ENCODE measurements around the gene ZNF750.

Gene ZNF750

DNA sequence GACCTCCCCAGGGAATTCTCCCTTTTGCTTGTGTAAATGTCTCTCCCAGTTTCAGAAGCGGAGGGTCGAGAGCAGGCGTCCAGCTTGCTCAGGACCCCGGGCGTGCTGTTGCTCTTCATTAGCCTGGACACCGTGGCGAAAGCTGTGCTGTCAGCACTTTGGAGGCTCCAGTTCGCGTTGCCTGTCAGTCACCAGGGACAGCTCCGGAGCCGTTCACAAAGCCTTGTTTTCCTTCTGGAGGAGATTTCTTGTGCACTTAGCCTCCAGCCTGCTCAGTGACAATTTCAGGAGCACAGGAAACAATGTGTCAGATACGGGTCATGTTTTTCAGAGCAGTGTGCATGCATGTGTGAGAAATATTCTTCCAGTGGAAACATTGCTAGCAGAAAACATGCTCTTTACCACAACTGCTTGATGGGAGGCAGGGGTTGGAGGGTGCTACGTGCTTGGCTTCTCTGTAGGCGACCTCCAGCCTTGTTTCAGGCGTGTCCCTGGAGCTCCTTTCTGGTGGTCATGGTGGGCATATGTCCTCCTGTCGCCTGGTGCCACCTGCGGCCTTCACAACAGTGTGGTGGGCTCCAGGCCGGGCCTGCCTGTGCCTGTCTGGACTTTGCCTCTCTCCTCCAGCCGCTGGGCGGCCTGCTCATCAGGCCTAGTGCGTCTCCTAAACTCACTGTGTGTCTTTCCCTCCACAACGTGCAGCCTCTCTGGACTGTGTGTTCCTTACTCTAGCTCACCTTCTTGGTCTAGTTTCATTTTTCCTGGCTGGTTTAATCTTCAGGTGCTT lies 29.0 kb downstream of the ZNF750 start:
- no peak for DNase-seq

DNA sequence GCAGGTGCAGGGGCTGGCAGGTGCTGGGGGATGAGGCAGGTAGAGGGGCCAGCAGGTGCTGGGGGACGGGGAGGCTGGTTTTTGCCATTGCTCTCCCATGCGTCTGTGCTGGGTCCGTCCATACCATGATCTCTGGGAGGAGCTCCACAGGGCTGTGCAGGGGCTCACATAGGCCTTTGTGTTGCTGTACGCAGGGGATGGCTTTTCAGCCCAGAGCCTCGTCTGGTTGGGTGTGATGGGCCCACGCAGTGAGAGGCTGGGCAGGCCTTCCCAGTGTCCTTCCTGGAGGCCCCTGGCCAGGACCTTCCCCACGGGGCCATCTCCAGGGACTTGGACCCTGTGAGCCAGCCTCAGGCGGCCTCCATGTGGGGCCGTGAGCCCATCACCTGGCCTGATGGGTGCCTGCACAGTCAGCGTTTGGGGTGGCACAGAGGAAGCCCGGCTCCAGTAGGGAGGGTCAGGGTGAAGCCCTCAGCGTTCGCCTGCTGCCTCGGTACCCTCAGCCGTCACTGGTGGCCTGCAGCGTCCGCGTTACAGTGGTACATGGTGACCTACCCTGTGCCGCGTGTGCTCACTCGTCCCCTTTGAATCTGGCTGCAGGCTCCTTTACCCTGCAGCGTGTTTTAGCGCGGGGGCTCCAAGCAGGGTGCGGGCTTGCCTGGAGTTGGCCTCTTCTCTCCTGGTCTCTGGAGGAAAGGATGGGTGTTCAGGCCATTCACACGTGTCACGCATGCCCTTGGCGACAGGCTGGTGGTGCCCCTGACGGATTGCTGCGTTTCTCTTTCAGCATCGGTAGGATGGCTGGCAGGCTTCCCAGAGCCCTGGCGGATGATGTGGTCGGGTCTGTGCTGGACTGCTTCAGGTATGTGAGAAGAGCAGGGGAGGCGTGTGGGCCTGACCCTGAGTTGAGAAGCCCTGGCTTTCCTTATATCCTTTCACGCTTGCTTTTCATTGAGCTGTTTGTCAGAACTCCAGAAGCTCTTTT lies 30.6 kb downstream of the ZNF750 start:
- no peak for DNase-seq

DNA sequence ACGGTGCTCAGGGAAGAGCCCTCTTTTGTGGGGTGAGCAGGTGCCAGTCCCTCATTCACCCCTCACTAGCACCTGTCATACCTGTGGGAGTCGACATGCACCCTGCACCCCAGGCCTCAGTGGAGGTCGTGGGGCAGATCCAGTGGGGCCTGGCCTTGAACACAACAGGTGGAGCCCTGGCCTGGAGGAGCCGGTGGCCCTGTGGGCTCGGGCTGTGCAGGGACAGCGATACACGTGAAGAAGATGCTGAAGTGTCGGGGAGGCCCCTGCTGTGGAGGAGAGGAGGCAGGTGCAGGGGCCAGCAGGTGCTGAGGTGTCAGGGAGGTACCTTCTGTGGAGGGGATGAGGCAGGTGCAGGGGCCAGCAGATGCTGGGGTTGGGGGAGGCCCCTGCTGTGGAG lies 31.8 kb downstream of the ZNF750 start:
- DNase-seq: no peak

DNA sequence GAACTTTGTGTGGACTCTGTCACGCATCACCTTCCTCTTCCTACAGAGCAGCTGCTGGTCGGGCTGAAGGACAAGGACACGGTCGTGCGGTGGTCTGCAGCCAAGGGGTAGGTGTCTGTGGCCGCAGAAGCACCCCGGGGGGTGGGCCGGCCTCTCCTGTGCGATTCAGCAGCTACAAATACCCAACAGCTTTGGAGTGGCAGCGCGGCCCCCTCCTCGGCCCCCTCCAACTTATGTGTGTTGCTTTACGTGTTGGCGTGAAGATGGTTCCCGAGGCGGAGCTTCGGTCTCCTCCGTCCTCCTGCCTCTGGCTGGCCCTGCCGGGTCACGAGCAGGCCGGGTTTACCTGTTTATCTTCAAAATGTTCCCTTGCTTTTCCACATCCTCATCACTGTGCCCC lies 32.3 kb downstream of the ZNF750 start:
- DNase-seq: no peak

DNA sequence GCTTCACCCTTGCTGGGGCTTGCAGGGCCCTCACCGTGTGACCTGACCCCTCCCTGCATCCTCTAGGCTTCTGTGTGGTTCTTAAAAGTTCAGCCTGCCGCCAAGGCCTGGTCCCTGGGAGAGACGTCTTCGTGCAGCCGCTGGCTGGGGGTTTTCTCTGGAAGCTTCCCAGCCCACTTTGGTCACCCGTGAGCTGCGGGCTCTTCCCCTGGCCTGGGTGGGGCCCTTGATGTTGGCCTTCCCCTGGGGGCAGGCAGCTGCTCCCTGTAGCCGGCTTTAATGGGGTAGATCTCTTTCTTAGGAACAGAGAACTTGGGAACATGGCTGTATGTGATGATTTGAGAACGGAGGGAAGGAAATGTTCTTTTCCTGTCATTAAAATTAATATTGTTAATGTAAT lies 32.7 kb downstream of the ZNF750 start:
- DNase-seq: no peak

DNA sequence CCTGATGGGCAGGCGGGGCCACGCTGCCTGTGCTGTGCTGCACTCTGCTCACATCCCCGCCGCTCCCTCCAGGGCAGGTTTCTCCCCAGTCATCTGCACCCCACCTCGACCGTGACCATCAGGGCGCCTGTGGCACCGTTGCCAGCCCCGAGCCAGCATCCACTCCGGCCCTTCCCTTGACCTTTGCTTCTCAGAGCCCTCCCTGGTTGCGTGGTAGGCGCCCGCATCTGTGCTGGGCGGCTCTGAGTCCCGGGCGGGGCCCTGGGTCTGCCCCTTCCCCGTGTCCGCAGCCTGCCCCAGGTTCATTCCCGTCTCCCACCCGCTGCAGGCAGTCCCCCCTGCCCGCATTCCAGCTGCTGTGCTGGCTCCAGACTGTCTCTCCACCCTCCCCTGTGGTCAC lies 33.2 kb downstream of the ZNF750 start:
- DNase-seq: no peak

DNA sequence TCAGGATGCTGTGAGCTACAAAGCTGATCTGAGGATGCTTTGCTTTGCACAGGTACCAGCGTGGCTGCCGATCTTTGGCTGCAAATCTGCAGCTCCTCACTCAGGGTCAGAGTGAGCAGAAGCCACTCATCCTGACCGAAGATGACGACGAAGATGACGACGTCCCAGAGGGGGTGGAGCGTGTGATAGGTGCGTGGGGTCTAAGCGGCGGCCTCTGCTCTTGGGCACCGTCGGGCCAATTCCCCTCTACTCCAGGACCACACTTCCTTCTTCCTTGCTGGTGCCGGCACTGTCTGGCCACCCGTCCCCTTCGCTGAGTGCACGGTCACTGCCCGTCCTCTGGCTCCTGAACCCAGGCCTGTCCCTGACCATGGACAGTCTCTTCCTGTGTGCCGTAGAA lies 34.0 kb downstream of the ZNF750 start:
- no peak for DNase-seq

DNA sequence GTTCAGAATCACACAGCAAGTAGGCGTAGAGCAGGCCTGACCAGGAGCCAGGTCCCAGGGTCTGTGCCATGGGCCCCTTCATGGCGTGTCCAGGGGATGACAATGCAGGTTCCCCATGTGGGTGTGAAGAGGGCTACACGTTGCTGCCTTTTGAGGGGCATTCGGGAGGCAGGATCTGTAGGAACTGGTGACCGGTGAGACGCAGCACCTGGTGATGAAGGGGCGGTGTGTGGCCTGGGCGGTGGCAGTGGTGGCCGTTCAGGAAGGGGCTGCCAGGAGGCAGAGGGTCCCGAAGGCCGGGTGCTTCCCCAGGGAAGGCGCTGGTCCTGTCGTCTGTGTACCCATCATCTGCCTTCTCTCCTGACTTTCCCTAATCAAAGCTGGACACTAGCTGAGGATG lies 34.6 kb downstream of the ZNF750 start:
- no peak for DNase-seq

DNA sequence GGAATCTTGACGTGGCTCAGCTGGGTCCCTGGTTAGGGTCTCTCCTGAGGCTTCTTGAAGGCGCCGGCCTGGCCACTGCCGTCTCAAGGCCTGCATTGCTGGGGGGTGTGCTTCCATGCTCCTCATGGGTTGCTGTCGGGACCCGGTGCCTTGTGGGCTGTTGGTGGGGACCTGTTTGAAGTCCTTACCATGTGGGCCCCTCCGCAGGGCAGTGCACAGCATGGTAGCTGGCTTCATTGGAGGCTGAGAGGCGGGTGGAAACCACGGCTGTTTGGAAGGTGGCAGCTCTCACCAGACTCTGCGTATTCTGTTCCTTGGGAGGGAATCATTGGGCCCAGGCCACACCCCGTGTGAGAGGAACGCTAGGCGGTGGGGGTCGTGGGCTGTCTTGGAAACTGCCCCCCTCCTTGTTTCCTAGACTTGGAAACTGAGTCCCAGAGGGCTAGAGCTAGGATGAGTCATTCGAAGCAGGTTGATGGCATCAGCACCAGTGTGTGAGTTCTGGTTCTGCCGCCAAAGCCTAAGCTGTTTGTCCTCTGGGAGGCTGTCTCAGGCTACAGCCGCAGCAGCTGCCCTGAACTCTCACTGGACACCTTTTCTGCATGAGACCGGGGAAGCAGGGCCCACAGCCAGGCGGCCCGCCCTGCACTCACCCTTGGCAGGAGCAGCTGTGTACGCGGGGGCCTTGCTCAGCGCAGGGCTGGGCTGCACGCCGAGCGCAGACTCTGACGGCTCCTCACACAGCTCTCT lies 35.2 kb downstream of the ZNF750 start:
- DNase-seq: no peak

DNA sequence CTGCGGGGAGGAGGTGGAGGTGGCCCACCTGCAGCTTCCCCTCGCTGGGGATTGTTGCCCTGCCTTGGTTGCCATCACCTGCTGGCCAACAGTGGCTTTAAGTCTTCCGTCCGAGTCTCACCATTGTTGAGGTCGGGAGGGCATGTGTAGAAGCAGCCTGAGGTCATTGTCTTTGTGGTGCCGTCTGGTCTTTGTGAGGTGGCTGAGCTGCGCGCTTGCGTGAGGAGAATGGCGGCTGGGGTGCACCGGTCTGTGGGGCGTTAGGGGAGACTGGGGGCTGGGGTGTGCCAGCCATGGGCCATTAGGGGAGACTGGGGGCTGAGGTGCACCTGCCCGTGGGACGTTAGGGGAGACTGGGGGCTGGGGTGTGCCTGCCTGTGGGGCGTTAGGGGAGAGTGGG lies 36.2 kb downstream of the ZNF750 start:
- DNase-seq: no peak

DNA sequence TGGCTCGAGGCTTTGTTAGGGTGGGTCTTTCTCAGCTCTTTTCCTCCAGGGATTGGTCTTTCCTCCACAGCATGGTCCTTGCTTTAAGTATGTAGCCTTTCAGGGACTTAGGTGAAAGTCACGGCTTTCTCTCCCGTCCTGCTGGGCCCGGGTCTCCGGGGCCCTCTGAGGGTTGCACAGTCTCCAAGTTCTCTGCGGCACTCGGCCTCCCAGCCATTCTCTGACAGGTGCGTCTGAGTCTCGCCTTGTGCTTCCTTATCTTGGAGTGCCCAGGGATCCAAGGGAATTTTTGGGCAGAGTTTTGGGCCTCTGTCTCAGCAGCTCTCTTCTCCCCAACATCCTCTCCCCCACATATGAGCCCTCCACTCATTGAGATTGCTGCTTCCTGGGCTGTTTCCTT lies 36.6 kb downstream of the ZNF750 start:
- no peak for DNase-seq

DNA sequence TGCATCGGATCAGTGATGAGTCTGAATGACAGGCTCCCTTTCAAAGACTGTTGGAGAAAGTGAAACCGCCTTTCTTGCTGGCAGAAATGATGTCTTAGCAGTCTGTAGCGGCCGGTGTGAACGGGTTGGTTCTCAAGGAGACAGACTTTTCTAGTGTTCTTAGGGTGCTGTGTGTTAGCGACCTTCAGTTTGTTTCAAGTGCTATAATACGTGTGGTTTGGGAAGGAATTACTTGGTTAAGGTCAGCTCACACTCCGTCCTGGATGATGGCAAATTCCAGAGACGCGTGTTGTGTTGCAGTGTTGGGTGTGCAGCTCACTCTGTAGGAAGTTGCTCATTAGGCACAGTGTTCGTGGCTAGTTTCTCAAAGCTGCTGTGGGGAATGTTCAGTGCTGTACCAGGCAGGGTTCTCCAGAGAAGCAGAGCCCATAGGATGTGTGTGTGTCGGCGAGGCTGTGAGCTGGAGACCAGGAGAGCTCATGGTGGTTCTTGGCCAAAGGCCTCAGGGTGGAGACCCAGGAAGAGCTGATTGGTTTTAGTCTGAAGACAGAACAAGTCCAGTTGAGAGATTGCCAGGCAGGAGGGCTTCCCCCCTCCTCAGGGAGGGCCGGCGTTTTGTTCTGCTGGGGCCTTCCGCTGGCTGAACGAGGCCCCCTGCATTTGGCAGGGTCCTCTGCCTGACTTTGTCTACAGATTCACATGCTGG lies 37.6 kb downstream of the ZNF750 start:
- DNase-seq: no peak

DNA sequence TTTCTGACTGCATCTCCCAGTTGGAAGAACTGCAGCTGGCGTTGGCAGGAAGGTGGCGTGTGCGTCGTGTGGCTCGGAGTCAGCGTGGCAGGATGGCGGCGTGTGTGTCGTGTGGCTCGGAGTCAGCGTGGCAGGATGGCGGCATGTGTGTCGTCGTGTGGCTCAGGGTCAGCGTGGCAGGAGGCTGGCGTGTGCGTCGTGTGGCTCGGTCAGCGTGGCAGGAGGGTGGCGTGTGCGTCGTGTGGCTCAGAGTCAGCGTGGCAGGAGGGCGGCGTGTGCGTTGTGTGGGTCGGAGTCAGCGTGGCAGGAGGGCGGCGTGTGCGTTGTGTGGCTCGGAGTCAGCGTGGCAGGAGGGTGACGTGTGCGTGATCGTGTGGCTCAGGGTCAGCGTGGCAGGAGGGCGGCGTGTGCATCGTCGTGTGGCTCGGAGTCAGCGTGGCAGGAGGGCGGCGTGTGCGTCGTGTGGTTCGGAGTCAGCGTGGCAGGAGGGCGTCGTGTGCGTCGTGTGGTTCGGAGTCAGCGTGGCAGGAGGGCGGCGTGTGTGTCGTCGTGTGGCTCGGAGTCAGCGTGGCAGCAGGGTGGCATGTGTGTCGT lies 38.3 kb downstream of the ZNF750 start:
- DNase-seq: no peak

DNA sequence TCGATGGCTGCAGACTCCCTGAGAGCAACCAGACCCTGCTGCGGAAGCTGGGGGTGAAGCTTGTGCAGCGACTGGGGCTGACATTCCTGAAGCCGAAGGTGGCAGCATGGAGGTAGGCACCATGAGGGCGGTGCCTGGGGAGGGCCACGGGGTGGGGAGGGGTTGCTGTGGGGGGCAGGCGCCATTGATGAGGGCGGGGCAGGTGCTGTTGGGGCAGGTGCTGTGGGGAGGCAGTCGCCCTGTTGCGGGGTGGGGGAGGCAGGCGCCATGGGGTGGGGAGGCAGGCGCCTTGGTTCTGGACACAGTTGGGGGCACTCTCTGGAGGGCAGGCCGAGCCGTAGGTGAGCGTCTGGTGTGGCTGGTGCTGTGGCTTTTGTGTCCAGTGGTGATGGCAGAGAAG lies 38.9 kb downstream of the ZNF750 start:
- no peak for DNase-seq

DNA sequence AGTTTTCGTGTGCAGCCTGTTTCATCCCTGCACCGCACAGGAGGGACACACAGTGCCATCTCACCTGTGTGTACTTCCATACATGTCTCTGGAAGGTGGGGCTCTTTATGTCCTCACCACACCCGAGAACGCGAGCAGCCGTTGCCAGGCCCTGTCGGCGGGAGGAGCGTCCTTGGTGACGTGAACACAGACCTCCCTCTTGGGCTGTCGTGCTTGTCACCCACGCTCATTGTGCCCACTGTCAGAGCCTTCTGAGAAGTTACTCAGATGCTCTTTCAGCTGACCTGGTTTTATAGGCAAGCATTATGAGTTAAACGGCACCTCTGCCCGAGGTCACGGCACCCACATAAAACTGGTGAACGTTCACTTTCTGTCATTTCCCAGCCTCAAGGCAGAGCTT lies 40.2 kb downstream of the ZNF750 start:
- no peak for DNase-seq

DNA sequence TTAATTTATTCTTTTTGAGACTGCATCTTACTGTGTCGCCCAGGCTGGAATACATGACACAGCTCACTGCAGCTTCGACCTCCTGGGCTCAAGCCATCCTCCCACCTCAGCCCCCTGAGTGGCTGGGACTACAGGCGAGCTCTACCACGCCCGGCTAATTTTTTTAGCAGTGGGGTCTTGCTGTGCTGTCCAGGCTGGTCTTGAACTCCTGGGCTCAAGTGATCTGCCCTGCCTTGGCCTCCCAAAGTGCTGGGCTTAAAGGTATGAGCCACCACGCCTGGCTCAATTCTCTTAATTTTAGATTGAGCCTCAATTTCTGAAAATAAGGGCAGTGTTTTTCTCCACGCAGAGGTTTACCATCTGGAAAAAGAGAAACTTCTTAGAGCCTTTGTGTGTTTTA lies 41.1 kb downstream of the ZNF750 start:
- DNase-seq: no peak

DNA sequence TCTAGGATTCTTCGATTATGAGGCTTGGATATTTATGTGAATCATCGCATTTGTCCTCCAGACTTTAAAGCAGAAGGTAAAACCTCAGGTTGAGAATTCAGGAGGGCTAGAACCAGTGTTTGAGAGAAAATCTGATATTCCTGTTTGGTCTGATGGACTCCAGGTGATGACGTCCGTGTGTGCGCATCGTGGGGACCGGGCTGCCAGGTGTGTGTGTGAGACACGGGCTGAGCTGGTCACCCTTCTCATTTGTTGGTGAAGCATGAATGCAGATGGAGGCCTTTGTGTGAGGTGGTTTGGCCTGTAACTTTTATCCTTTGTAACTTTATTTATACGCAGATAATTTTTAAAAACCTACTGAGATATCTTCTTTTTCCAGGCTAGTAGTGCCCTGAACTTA lies 42.8 kb downstream of the ZNF750 start:
- no peak for DNase-seq

DNA sequence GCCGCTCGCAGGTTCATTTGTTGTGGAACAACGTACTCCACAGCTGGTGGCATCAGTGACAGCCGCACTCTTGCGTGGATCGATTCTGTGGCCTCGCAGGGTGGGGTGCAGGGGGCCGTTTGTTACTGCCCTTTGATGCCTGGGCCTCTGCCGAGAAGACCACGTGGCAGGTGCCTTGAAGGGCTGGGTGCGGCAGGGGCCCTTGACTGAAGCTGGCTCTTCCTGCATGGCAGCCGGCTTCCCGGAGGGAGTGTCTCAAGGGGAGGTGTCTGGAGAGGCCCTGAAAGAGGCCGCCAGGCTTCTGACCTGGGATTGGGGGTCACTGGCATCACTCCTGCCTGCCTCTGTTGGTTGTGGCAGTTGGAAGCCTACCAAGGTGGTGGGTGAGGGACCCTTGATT lies 44.2 kb downstream of the ZNF750 start:
- DNase-seq: no peak

DNA sequence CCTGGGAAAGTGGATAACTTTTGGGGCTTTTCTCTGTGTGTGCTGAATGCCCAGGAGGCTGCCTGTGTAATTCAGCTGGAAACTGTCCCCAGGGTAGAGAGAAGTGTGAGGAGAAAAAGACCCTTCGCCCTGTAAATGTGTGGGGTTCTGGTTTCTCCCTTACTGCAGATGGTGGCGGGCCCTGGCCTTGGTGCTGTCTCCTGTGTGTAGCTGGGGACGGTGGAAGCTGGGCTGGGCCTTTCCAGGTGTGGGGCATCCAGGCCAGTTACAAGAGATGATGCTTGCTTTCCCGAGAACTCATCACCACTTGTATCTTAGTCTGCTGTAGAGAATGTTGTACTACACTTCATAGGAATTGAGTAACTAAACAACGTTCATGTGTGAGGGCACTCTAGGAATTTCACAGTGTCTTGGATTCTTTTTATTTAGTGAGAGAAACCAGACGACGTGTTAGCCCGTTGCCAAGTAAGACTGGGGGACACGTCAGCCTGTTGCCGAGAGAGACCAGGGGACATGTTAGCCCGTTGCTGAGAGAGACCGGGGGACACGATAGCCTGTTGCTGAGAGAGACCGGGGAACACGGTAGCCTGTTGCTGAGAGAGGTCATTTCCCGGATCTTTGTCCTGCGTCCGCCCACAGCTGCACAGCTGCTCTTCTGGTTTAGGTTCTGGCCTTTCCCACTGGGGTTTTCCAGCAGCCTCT lies 44.9 kb downstream of the ZNF750 start:
- no peak for DNase-seq

DNA sequence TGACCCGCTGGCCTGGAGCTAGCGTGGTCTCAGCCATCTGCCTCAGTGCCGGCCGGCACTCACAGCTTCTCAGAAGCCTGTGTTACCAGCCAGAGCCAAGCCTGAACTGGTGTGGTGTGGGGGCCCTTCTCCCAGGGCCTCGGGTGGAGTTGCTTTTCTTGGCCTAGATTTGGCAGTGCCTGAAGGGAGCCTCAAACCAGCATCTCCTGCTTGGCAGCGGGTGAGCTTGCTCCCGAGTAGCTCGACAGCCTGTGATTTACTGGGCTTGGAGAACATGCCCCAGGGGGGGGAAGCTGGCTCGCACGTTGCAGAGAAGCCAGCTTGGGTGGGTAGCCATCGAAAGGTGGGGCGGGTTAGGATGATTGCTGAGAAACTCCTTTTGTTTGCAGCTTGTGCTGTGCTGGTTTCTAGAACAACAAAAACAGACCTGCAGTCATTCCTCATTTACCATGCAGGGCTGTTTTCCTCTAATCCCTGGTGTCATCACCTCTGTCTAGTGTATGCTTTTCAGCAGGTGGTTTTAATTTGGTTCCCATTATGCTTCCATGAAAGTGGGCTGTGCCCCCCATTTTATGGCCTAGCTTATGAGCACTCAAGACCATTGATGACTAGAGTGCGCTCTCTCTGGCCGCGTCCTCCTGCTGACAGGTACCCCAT lies 45.7 kb downstream of the ZNF750 start:
- DNase-seq: no peak

DNA sequence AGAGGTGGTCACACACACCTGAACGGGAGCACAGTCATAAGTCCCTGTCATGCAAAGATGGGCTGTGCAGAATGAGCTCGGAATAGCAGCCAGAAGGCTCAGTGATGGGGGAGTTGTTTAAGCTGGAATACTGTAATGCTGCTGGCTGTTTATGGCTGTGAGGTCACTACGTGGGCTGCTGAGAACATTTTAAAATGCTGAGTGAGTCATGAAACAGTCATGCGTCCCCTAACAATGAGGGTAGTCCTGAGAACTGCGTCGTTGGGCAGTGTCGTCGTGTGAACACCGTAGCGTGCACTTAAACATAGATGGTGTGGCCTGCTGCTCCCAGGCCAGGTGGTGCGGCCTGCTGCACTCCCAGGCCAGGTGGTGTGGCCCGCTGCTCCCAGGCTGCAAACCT lies 48.3 kb downstream of the ZNF750 start:
- DNase-seq: no peak

Measured in activated CD8-positive, alpha-beta memory T cell treated with anti-CD3 and anti-CD28 coated beads, Interleukin-2, amount 50 U/mL, for 48 hours (primary cell).